Activated CD4-positive, CD25-positive, alpha-beta regulatory T cell treated with anti-CD3 and anti-CD28 coated beads, Interleukin-2, amount 50 U/mL, for 16 hours (primary cell): ENCODE results near the gene KIFC3.
"Not testable (repeated sequence)": the region's sequence is repeated elsewhere in the genome, so short reads cannot be mapped to it uniquely, and the experiment has no call there.

ENCODE experiments used
- DNase-seq: peaks from one replicate; pipeline ENCODE4 v3.0.0-alpha.2; 2020; ENCODE audit warnings: low read depth, low spot score

The KIFC3 gene

DNA sequence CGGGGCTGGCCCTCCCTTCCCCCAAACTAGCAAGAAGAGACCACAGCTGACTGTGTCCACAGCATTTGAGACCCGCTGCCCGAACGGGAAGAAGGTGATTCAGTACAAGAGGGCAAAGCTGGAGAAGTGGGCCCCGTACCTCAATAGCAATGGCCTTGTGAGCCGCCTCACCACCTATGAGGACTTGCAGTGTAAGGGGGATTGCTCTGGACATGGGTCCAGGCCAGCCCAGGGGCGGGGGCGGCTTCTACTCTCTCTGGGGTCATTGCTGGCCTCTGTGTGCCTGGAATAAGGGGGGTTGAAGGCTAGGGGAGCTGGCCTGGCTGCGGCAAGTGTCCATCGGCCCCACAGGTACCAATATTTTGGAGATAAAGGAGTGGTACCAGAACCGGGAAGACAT lies 79.6 kb downstream of the KIFC3 start:
- DNase-seq, result no peak

DNA sequence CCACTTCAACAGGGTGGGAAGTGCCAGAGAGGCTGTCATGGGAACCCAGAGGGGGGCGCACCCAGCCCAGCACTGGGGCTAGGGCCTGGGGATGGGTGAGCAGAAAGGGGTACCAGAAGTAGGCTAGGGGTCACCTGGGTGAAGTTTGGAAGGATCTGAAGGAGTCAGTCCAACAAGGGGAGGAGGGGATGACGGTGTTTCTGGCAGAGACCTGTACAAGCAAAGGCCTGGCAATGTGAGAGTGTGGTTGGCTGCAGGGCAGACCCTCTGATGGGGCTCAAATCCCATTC lies 80.1 kb downstream of the KIFC3 start:
- no peak for DNase-seq

DNA sequence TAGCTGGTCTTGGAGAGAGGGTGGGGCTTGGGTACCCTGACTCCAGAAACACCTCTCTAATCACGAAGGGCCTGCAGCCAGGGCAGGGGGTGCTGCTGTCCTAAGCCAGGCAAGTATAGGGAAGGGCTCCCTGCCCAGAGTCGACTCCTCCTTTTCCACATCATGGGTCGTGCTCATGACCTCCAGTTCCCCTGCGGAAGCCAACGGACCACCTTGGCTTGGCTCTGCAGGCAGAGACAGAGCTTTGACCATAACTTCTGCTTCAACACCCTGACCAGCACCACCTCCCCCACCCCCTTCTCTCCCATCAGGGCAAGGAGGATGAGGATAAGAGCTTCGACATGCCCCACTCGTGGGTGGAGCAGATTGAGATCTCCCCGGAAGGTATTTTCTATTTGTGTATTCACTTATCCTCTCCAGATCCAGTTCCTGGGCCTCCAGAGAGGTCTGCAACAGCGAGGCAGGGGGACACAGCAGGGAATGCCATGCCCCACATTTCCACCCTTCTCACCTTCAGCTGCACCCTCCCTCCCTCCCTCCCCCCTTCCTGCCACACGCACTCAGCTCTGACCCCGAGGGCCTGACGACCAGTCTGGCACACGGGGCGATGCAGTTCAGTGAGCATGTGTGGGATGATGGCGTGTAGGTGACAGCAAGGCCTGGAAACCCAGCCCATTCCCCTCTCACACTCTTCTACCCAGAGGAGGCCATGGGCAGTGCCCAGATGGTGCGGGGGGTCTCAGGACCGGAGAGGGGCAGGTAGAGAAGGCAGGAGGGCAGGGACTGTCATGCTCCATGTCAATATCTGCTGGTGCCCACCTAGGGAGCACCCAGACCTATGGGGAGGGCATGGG lies 80.7 kb downstream of the KIFC3 start:
- DNase-seq, result no peak

DNA sequence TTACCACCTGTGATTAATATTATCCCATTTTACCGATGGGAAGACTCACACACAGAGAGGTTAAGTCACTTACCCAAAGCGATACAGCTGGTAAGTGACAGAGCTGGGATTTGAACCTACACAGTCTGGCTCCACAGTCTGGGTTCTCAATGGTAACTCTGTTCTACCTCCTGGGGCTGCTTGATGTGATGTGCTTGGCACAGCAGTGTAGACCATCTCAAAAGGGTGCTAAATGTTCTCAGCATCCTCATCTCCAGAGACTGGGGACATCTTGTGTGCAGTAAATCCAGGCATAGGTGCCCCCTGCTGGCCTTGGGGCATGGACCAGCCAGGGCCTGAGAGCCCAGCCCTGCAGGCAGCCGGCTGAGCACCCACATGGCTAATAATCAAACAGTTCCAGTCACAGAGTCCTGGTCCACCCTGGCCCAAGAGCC lies 82.1 kb downstream of the KIFC3 start:
- DNase-seq, result no peak

DNA sequence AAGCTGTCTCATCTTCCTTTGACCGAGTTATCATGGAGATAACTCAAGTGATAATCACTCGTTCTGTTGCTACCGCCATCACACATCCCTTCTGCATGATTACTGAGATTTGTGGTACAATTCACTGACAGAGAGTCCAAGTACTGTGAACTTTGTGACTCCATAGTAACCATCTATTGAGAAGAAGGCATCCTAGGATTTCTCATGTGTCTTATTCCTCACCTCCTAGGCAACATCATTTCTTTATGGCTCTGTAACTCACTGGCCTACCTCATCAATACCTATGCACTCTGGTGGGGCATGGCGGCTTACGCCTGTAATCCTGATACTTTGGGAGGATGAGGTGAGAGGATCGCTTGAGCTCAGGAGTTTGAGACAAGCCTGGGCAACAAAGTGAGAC lies 88.2 kb downstream of the KIFC3 start:
- DNase-seq, result no peak

DNA sequence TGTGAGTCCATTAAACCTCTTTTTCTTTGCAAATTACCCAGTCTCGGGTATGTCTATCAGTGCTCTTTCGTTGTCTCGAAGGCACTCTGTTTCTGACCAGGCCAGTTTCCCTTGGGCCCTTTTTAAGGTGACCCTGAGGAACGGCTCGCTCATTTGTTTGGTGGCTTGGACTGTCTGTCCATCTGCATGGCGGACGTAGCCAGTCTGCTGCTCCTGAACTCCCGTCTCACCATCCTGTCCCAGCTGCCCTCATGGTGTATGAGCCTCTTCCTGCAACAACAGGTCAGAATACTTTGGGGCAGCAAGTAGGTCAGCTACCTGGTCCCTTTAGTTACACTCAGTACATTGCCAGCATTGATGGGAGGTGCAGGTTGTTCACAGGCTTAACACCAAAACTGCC lies 88.7 kb downstream of the KIFC3 start:
- no peak for DNase-seq

DNA sequence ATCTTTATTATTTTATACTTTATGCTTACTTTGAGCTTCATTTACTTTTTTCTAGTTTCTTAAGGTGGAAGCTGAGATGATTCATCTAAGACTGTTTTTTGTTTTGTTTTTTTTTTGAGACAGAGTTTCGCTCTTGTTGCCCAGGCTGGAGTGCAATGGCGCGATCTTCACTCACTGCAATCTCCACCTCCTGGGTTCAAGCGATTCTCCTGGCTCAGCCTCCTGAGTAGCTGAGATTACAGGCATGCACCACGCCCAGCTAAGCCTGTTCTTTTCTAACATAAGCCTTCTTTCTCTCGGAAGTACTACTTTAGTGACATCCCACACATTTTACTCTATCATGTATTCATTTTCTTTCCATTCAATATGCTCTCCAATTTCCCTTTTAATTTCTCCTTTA lies 89.7 kb downstream of the KIFC3 start:
- DNase-seq, result not testable (repeated sequence)

DNA sequence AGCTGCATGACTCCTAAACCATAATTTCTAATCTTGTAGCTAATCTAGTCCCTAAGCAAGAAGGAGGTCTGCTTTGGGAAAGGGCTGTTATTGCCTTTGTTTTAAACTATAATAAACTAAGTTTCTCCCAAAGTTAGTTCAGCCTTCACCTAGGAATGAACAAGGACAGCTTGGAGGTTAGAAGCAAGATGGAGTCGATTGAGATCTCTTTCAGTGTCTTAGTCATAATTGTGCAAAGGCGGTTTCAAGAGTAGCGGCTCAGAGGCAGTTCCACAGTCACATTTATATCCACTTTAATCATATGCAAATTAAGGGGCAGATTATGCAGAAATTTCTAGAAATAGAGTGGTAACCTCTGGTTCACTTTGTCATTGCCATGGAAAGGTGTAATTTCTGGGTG lies 90.3 kb downstream of the KIFC3 start:
- DNase-seq, result no peak

DNA sequence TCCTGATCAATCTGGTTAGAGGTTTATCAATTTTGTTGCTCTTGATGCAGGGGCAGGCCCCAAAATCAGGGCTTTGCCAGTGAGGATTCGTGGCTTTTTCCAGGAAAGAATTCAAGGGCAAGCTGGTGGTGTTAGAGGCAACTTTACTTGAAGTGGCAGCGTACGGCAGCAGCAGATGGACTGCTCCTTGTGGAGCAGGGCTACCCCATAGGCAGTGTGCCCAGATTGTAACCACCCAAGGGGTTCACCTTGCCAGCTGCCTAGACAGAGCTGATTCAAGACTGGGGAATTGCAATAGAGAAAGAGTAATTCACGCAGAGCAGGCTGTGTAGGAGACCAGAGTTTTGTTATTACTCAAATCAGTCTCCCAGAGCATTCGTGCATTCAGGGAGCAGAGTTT lies 90.9 kb downstream of the KIFC3 start:
- no peak for DNase-seq

DNA sequence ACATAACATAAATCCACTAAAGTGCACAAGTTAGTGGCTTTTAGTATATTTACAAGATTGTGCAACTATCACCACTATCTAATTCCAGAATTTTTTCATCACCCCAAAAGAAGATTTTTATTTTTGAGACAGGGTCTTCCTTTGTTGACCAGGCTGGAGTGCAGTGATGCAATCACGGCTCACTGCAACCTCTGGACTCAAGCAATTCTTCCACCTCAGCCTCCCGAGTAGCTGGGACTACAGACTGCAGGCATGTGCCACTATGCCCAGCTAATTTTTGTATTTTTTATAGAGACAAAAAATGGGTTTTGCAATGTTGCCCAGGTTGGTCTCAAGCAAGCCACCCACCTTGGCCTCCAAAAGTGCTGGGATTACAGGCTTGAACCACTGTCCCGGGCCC lies 92.6 kb downstream of the KIFC3 start:
- no peak for DNase-seq
